Hematopoietic multipotent progenitor cell (in vitro differentiated cells): ENCODE data around the gene HEY2. TPM values are rescaled to one million over a fixed set of nuclear protein-coding genes. Genes with fewer than 3 reads are reported as not detected.

ENCODE experiments used
- DNase-seq, 3 donors: peaks; one replicate each; pipeline ENCODE4 v3.0.0-alpha.2; 2011 to 2015; ENCODE audit warnings: low read depth in 2 of 3, low spot score in 2 of 3
- total RNA-seq: library from RNA; depleted of rRNA; stranded (reverse); fragments of >200 nt; gene quantifications from one replicate; pipeline ENCODE4 v1.2.3, GENCODE V29; 2012

The HEY2 gene
- total RNA-seq, 1 donor: not detected

- no peak for DNase-seq
Measured at GRCh38 chr6:125742464-125743120, 6.8 kb upstream of the HEY2 start.

- DNase-seq: no peak
Measured at GRCh38 chr6:125743604-125744003, 5.8 kb upstream of the HEY2 start.

- DNase-seq: no peak
Measured at GRCh38 chr6:125745281-125746018, 4.0 kb upstream of the HEY2 start.

GRCh38 chr6:125746019-125746414 lies 3.4 kb upstream of the HEY2 start:
- no peak for DNase-seq

GRCh38 chr6:125746731-125747588 lies 2.5 kb upstream of the HEY2 start:
- peak; percentile 37 to 78 (median 77) for DNase-seq

GRCh38 chr6:125747589-125748405 lies 1.6 kb upstream of the HEY2 start:
- DNase-seq: no peak

- DNase-seq: peak in 1 of 3 donors; percentile 9
Measured at GRCh38 chr6:125748406-125749172, 843 bp upstream of the HEY2 start.

GRCh38 chr6:125749865-125750691 lies 646 bp downstream of the HEY2 start:
- no peak for DNase-seq

- DNase-seq: no peak
Measured at GRCh38 chr6:125750692-125751333, 1.4 kb downstream of the HEY2 start.

- DNase-seq: no peak
Measured at GRCh38 chr6:125751334-125751916, 2.0 kb downstream of the HEY2 start.

GRCh38 chr6:125752773-125753172 lies 3.3 kb downstream of the HEY2 start:
- DNase-seq: no peak

- peak in 1 of 3 donors; percentile 53 for DNase-seq
Measured at GRCh38 chr6:125753218-125753936, 3.9 kb downstream of the HEY2 start.

- no peak for DNase-seq
Measured at GRCh38 chr6:125753937-125754259, 4.5 kb downstream of the HEY2 start.

GRCh38 chr6:125754566-125754965 lies 5.1 kb downstream of the HEY2 start:
- no peak for DNase-seq

GRCh38 chr6:125759184-125759902 lies 9.9 kb downstream of the HEY2 start:
- DNase-seq: no peak

GRCh38 chr6:125759959-125760457 lies 10.6 kb downstream of the HEY2 start:
- no peak for DNase-seq
